ENCODE results near the gene ARSJ.

ARSJ gene

DNA sequence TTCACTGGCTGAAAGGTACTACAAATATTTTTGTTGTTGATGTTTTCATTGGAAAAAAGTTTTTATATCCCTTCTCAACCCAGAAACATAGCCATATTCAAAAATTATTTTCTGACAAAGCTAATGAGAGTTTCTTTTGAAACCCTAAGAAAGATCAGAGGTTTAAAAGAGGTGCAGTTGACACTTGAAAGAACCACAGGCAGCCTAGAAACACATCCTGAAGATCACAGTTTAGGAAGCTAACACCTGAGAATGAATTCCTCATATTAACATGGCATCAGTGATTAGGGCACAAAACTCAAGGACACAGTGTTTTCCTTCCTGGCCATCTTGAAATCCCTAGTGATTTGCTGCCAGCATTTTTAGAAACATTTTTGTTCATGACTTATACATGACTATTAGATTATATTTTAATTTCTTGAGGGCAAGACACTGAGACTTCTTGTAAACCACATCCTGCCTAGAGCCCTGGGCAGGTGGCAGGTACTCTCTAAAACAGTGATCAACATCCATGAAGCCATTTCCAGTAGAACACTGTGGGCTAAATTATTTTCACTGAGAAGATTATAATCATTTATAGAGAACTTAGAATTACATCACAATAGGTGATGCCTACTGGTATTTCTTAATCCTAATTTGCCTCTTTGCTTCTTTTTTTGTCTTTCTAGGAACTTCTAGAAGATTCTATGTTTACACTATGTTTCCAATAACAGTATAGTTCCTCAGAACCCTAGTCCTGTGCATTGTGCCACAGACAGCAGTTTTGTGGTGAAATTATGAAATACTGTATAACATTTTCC, 80.0 kb downstream of the ARSJ start:
- peak; percentile 34 to 89 for DNase-seq

DNA sequence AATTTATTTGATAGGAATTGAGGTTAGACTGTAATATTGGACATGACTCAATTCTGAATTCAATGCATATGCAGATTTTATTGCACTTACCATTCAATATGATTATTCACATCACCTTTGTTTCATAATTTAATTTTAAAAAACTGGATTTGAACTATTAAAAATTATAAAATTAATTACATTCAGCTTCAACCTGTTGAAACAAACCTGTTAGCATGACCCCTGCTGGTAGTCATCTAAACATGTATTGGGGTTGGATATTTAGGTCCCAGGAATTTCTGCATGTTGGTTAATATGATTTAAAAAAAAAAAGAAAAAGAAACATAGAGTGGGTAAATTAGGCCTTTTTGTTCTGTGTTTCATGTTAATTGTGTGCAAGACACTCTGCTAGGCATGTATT, 85.9 kb downstream of the ARSJ start:
- no peak for DNase-seq

DNA sequence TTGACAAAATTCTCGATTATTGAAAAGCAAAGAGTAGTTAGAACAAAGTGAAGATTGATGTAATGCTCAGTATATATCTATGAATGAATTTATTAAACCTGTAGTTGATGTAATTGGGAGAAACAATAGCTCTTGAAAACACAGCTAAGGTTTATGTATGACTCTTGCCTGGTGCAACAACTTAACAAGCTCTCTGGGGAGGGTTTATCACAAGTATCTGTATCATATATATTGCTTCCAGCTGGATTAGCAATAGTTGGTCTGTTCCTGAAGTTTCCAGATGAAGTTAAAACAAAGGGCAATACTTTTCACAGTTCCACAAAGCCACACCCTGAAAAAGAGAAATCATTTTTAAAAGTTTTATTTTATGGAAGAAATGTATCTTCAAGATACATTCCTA, 91.4 kb downstream of the ARSJ start:
- DNase-seq, result no peak

DNA sequence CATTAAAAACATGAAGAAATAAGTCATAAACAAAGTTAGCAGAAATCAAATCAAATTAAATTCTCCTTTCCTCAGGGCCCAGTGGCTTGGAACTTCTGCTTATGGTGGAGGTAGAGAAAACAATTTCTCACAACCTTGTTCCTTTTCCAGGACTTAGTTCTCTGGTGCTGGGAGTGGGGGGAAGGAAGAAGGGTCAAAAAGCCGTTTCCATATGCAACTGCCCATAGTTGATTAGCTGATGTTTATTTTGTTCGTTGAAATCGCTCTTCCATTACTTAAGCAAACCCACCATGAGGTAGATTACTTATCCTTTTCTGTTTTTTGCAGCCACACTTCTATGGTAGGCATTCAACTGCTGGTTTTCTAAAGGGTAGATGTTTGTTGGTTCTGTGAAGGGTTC, 94.2 kb downstream of the ARSJ start:
- DNase-seq, result no peak

DNA sequence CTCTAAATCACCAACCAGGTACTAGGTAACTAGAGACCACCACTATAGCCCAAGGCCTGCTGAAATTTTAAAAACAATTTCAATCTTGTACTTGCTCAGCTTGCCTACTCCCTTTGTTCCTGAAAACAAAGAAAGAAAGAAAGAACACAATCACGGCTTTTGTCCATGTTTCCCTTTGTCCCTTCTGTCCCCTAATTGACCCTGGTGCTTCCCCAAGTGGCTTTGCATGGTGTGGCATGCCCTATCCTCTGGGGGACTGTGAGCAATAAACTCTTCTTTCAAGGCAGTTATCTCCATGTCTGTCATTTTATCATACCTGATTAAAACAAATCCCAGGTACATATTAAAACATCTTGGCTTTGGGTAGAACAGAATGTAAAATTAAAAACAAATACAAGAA, 94.8 kb downstream of the ARSJ start:
- no peak for DNase-seq

DNA sequence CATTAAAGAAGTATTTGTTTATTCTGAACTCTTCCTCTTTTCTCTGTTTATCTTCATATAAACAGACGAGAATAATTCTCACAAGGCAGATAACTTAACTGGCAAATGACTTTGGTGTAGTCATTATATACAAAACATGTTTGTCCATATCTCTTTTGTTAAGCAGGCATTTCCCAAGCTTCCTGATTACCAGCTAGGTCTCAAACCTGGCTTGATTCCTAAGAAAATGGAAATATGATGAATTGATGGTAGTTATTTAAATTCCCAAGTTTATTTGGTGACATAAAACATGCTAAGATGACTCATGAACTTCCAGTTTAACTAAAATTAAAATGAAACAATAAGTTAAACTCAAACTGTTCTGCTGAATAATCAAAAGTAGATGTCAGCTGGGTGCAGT, 96.8 kb downstream of the ARSJ start:
- no peak for DNase-seq

DNA sequence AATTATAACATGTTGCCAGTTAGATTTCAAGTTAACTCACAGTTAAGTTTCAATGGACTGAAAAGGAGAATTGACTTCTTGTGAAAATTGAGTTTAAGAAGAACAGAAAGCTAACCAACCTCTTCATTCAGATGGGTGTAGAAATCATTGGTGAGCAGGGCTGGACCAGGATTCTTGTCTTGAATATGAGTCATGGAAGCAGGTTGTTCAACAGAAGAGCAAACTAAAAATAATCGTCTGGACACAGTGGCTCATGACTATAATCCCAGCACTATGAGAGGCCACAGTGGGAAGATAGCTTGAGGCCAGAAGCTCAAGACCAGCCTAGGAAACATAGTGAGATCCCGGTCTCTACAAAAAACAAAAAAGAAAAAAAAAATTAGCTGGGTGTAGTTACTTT, 98.2 kb downstream of the ARSJ start:
- no peak for DNase-seq

DNA sequence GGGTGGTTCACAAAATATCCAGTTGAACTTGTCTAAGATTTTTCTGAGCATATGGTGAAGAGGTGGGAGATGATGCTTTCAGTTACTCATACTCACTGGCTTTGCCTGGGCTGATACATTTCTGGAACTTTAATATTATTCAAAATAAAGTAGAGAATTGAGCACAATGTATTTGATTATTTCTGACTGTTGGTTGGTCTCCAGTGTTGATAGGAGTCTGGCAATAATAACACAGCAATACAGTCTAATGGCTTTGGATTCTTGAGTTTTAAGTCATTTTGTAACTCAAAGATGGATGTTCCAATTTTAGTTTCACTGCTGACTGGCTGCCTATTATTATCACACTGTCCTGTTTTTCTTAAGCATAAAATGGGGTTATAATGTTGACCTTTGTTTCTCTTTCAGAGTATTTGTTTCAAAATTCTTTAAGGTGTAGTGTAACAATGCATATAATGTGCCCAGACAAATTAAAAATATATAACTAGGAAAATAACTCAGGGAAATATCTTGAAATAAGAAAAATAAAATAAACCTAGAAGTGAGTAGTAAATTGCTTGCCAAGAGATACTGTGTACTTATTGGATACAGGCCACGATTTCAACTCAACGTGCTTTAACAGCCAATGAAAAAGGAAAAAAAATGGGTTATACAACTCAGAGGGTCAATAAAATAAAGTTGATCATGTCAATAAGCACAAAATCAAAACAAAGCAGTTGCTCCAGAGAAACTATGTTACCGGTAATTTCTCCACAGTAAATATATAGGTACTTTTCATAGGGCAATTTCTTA, 99.0 kb downstream of the ARSJ start:
- DNase-seq, result no peak

DNA sequence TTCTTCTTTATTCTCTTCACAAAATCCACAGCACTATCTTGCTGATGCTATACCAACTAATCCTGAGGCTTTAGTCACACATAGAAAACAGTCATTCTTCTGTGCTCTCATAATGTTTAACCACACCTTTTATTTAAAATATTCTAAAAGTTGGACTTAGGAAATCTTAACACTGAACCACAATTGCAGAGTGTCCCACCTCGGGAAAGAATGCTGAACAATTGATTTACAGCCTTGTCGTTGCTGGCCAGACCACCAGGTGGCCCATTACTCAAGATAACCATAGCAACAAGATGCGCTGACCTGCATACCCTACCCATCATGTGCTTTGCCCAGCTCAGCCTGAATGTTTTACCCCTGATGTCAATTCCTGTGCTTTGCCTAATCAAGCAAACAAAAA, 100.8 kb downstream of the ARSJ start:
- no peak for DNase-seq

DNA sequence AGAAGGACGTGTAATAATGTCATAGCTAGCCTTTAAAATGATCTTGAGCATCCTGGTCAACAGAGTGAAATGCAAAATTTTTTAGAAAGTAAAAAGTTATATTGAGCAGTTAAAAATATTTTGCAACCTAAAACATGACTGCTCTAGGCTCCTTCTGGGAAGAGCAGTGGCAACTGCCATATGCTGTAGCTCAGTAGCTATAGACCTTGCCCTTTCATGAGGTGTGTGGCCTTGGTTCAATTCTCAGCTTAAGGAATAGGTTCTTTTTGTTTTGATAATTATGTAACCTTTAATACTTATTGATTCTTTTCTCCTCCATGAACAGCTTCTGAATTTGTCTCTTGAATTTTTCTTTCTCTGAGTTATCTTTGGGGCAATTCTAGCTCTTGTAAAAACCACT, 105.0 kb downstream of the ARSJ start:
- no peak for DNase-seq

DNA sequence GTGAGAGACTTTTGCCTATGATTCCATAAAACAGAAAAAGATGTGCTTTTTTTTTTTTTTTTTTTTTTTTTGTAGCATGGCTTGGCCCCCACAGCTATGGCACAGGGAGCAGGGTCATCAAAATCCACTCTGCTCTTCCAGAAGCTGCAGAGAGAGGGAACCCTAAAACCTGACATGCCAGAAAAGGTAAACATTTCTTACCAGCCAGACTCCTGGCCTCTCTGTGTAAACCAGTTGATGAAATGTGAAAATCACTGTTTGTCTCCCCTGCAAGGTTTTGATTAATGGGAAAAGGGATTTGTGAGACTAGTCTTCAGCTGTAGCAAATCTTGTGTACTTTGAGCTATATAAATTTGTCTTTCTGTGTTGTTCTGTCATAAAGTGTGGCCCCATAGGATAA, 105.9 kb downstream of the ARSJ start:
- no peak for DNase-seq

DNA sequence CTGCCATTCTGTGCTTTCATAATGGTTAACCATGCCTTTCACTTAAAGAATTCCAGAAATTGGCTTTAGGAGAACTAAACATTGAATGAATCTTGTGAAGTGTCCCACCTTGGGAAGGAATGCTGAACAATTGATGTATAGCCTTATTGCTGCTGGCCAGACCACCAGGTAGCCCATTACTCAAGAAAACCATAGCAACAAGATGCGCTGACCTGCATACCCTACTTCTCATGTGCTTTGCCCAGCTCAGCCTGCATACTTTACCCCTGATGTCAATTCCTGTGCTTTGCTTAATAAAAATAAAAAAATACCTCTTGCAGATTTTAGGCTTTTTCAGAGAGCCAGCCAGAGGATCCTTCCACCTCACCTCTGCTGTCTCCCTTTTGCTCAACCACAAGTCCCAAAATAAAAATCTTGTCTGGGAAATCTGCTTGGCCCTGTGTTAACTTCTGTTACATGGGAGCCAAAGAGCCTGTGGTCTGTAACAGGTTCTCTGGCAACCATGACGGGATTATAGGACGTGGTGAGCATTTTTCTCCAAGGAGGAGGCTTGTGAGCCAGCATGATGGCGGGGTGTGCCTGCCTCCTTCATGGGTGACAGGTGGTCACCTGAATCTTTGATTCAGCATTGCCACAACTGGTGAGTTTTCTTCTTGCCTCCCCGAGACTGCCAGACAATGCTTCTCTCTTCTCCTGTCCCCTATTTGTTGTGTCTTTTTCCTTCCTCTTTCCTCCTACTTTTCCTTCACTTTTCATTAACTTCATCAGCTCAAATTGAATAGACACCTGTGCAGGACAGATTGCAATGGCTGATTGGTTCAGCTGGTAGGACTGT, 106.8 kb downstream of the ARSJ start:
- DNase-seq, result no peak

DNA sequence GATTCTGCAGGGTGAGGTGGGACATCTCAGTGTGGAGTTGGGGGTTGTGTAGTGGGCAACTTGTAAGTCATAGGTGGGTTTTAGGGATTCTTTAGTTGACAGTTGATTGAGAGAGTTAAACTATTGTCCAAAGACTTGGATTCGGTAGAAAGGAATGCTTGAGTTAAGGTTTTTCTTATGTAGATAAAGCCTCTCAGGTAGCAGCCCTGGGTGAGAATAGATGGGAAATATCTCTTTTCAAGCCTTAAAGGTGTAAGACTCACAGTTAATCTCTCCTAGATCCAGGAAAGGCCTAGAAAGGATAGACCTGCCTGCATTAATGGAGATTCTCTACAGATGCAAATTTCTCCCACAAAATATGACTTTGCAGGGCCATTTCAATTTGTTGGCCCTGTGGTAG, 108.4 kb downstream of the ARSJ start:
- DNase-seq, result no peak

DNA sequence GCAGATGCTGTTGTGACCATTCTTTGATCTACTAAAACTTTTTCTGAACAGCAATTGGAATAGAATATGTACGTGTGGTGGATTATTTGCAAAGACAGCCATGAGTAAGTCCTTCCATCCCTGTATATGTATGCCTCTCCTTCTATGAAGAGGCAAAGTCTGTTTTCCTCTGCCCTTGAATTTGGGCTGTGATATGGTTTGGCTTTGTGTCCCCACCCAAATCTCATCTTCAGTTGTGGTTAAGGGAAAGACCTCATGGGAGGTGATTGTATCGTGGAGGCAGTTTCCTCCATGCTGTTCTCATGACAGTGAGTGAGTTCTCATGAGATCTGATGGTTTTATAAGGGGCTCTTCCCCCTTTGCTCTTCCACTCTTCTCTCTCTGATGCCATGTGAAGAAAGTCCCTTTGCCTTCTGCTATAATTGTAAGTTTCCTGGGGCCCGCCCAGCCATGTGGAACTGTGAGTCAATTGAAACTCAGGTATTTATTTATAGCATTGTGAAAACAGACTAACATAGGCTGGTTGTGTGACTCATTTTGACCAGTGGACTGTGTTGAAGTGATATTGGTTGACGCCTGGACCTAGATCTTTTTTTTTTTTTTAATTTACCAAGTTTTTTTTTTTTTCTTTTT, 109.6 kb downstream of the ARSJ start:
- DNase-seq, result no peak

DNA sequence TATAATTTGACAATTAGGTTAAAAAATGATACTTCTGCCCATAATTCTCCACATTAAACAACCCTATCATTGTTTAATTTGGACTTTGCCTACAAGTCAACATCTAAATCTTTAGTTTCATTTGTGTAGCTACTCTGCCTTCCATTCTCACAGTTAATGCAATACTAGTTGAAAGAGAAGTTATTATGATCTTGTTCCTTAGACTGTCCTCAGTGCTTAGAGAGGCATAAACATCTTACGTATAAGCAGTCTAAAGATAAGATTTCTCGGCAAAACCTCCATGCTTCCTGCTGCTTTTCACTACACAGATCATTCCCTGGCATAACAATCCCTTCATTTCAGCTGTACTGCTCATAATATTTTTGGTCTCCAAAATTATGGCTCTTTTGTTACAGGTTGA, 112.8 kb downstream of the ARSJ start:
- DNase-seq, result no peak

DNA sequence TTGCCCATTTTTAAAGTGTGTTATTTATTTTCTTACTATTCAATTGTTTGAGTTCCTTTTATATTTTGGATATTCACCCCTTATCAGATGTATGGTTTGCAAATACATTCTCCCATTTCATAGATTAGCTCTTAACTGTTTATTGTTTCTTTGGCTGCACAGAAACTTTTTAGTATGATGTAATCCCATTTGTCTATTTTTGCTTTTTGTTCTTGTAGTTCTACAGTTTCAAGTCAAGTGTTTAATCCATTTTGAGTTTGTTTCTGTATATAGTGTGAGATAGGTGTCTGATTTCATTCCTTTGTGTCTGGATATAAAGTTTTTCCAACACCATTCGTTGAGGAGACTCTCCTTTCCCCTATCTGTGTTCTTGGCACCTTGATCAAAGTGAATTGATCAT, 120.5 kb downstream of the ARSJ start:
- DNase-seq, result no peak

DNA sequence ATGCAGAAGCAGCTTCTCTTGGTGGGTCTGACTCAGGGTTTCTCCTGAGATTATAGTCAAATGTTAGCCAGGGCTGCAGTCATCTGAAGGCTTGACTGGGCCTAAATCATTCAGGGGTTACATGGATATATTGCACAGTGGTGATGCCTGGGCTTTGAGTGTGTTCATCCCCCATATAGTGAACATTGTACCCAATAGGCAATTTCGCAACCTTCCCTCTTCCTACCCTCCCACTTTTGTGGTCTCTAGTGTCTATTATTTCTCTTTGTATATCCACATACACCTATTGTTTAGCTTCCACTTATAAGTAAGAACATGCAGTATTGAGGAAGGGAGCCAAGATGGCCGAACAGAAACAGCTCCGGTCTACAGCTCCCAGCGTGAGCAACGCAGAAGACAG, 127.6 kb downstream of the ARSJ start:
- DNase-seq, result no peak

Data from inflammatory macrophage (primary cell).